ENCODE measurements around the gene STIM1.

DNA sequence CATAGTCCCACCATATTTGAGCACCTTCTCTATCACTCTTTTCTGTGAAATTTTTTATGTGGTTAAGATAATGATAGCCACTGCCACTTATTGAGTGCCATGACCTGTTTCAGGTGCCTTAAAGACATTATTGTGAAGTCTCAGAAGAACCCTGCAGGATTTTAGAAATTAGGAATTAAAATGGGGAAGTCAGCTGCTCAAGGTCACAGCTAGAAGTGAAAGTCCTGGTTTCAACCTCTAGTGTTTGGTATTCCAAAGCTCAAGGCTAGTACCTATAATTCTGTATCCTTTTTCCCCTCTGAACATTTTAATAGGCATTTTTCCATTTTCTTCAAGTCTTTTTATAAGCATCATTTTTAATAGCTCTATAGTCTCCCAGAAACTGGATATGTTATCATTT lies 230.1 kb downstream of the STIM1 start:
- TF ChIP-seq FOXM1 (IDR thresholded peaks at IDR 0.05; ENCODE audit: low read depth, low read length) (no peak), BHLHE40 (IDR thresholded peaks at IDR 0.05; ENCODE audit: borderline replicate concordance in 1 of 2, low read depth in 2 of 2, low read length in 1 of 2) (no peak), TCF7 (IDR thresholded peaks at IDR 0.05; ENCODE audit: borderline replicate concordance) (no peak)
- TF ChIP-seq, protein P1, sequence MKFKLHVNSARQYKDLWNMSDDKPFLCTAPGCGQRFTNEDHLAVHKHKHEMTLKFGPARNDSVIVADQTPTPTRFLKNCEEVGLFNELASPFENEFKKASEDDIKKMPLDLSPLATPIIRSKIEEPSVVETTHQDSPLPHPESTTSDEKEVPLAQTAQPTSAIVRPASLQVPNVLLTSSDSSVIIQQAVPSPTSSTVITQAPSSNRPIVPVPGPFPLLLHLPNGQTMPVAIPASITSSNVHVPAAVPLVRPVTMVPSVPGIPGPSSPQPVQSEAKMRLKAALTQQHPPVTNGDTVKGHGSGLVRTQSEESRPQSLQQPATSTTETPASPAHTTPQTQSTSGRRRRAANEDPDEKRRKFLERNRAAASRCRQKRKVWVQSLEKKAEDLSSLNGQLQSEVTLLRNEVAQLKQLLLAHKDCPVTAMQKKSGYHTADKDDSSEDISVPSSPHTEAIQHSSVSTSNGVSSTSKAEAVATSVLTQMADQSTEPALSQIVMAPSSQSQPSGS (IDR thresholded peaks at IDR 0.05; ENCODE audit: low read length): no peak
- TF ChIP-seq, protein P2, sequence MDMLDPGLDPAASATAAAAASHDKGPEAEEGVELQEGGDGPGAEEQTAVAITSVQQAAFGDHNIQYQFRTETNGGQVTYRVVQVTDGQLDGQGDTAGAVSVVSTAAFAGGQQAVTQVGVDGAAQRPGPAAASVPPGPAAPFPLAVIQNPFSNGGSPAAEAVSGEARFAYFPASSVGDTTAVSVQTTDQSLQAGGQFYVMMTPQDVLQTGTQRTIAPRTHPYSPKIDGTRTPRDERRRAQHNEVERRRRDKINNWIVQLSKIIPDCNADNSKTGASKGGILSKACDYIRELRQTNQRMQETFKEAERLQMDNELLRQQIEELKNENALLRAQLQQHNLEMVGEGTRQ (IDR thresholded peaks at IDR 0.05; ENCODE audit: borderline replicate concordance, low read depth, low read length): no peak

Measured in GM12878 (cell line).